Endometrial microvascular endothelial cells (primary cell): ENCODE results near the gene KRT23. TPM values are rescaled to one million over a fixed set of nuclear protein-coding genes. Genes with fewer than 3 reads are reported as not detected.

ENCODE experiments used
- in situ Hi-C: cut with HindIII; loops from 2 replicates; pipeline ENCODE4 v1.10.0; 2017; ENCODE audit warnings: low sequenced_read_pairs, low pct_unique_long_range_greater_than_20kb; ENCODE audit errors: inconsistent ontology term
- total RNA-seq: library from RNA; depleted of rRNA; stranded (reverse); fragments of >200 nt; gene quantifications from one replicate; pipeline ENCODE4 v1.2.3, GENCODE V29; 2015; ENCODE audit errors: inconsistent ontology term

KRT23 gene, protein sequence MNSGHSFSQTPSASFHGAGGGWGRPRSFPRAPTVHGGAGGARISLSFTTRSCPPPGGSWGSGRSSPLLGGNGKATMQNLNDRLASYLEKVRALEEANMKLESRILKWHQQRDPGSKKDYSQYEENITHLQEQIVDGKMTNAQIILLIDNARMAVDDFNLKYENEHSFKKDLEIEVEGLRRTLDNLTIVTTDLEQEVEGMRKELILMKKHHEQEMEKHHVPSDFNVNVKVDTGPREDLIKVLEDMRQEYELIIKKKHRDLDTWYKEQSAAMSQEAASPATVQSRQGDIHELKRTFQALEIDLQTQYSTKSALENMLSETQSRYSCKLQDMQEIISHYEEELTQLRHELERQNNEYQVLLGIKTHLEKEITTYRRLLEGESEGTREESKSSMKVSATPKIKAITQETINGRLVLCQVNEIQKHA
- not detected for total RNA-seq

DNA sequence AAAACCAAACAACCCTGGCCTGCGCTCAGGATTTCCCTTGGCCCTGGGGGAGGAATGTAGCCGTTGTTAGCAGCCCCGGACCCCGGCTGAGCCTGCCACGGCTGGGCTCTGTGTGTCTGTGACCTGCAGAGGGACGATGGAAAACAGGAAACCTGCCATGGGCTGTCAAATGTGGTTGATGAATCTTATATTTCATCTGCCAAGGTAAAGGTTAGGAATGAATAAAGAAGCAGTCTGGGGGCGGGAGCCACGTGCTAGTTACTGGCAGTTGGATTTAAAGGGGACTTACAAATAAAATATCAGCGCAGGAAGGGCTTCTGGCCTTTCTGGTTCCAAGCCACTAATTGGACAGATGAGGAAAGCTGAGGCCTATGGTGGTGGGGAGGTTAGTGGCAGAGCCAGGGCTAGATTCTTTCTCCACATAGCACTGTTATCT lies at the start of gene KRT23:
TSS of gene KRT23 (minus strand) at position 263 of the 436 bp plus-strand sequence. CDS start 1,043 bp downstream, outside the sequence.
- in situ Hi-C loops = no loop called here

DNA sequence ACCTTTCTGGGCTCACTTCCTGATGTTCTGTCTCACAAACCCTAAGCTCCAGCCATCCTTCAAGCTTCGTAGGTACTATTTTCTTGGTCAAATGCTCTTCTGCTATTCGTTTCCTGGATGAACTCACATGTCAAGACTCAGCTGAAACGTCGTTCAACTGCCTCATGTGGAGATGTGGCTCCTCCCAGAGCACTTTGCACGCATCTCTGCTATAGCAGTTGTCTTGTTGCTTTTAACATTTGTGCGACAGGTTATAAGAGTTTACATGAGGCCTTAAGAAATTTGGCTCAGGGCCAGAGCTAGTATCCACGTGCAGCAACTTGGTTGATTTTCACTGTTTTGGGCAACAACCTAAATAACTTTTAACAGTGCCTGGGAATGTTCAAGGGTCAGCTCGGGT lies 49.5 kb upstream of the KRT23 start:
- in situ Hi-C loops = no loop called here

- in situ Hi-C loops = no loop called here
Observed at GRCh38 chr17:40984226-40984625, 46.8 kb upstream of the KRT23 start, which contains the start of gene KRT40. Gene KRT40, minus strand, starts transcription at chr17:40984326. Its CDS starts 53 bp downstream, at chr17:40984273.

DNA sequence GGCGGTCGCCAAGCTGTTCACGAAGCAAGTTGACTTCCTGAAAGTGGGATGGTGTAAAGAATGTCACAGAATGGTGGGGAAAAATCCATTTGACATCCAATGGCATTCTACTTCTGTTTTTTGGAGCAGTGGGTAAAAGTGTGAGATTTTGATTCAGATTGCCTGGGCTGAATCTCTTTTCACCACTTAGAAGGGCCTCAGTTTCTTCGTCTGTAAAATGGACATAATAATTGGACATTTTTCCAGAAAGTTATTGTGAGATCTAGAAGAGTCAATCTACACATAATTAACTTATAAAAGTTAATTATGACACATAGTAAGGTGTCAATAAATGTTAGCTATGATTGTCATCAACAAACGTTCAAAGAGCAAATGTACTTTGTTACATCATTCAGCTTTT lies 43.7 kb upstream of the KRT23 start:
- in situ Hi-C loops = no loop called here

DNA sequence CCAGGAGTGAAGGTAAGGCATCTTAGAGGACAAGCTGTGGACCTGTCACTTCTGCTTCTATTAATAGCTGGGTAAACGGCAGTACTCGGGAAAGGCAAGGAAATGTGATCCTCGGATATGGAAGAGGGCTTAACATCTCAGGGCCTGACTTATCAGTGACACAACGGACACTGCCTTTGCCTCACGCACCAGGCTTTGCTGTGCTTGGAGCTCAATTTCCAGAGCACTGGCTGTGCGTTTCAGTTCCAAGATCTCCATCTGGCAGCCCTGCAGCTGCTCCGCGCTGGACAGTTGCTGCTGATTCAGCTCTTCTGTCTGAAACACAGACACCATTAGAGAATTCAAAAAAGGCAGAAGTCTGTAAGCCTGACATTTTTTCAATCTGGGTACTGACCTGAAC lies 43.1 kb upstream of the KRT23 start:
- in situ Hi-C loops = no loop called here

GRCh38 chr17:40980117-40980516 lies 42.7 kb upstream of the KRT23 start:
- in situ Hi-C loops = no loop called here

GRCh38 chr17:40978575-40979151 lies 41.2 kb upstream of the KRT23 start:
- in situ Hi-C loops = no loop called here

- in situ Hi-C loops = no loop called here
Observed at GRCh38 chr17:40975516-40975915, 38.1 kb upstream of the KRT23 start.

GRCh38 chr17:40974366-40974765 lies 36.9 kb upstream of the KRT23 start:
- in situ Hi-C loops = no loop called here

- in situ Hi-C loops = no loop called here
Observed at GRCh38 chr17:40967582-40967981, 30.1 kb upstream of the KRT23 start.

DNA sequence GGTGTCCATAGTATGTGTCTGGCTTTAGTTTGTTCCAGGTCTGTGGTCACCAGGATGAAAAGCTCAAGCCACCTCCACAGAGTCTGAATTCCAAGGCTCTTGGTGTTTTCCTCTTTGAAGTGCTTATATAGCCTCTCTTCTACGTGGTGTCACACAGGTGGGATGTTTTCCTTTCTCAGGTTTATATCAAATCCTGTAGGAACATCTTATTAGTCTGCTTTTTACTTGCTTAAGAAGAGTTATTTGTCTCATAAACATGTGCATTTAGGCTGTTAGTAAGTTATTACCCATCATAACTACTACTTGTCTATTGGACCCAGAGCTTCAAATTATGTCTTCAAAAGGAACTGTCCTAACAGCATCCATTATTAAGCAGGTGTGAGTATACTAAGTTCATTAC lies 29.4 kb upstream of the KRT23 start, which contains the start of gene KRT39:
TSS of gene KRT39 (minus strand) at position 101 of the 400 bp plus-strand sequence. CDS start at position 9, 92 bp downstream.
- in situ Hi-C loops = no loop called here

- in situ Hi-C loops = no loop called here
Observed at GRCh38 chr17:40963838-40964237, 26.4 kb upstream of the KRT23 start.

- in situ Hi-C loops = no loop called here
Observed at GRCh38 chr17:40962059-40962561, 24.7 kb upstream of the KRT23 start.

DNA sequence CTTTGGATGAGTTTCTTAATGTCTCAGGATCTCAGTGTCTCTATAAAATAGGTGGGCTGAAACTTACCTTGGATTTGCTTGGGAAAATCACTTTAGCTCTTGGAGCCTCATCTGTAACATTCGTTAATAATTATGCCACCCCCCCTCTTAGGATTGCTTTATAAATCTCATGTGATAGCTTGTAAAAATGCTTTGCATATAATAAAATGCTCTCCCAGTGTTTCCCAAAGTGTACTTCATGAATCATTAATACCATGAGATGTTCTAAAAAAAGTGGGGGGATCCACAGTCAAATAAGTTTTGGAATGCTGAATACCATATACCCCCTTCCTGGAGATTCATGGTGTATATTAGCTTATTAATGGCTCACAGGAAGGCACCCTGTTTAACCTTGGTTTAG lies 24.1 kb upstream of the KRT23 start:
- in situ Hi-C loops = no loop called here

GRCh38 chr17:40960144-40960543 lies 22.7 kb upstream of the KRT23 start:
- in situ Hi-C loops = no loop called here

- in situ Hi-C loops = no loop called here
Observed at GRCh38 chr17:40958086-40958953, 20.9 kb upstream of the KRT23 start.

GRCh38 chr17:40956401-40957254 lies 19.2 kb upstream of the KRT23 start:
- in situ Hi-C loops = no loop called here

- in situ Hi-C loops = no loop called here
Observed at GRCh38 chr17:40953881-40954280, 16.4 kb upstream of the KRT23 start.
